Ishikawa (cell line): Measurements from ENCODE around the gene DHRS13.

Source experiments
- CEBPB ChIP-seq: IDR thresholded peaks from 2 replicates; pipeline ENCODE4 v1.6.1; 2012
- CREB1 ChIP-seq: IDR thresholded peaks from 2 replicates; pipeline ENCODE4 v1.6.1; 2012; ENCODE audit warnings: low read depth
- EGR1 ChIP-seq: IDR thresholded peaks from 2 replicates; pipeline ENCODE4 v1.6.1; 2012
- EP300 ChIP-seq: IDR thresholded peaks from 2 replicates; pipeline ENCODE4 v1.6.1; 2012; ENCODE audit warnings: borderline replicate concordance
- FOXM1 ChIP-seq: IDR thresholded peaks from 2 replicates; pipeline ENCODE4 v1.6.1; 2012; ENCODE audit warnings: low read depth, borderline replicate concordance
- NFIC ChIP-seq: IDR thresholded peaks from 2 replicates; pipeline ENCODE4 v1.6.1; 2012
- RAD21 ChIP-seq: IDR thresholded peaks from 2 replicates; pipeline ENCODE4 v1.6.1; 2012; ENCODE audit warnings: low read depth
- REST ChIP-seq: IDR thresholded peaks from 2 replicates; pipeline ENCODE4 v1.6.1; 2012; ENCODE audit warnings: low read depth, mild to moderate bottlenecking
- TAF1 ChIP-seq: IDR thresholded peaks from 2 replicates; pipeline ENCODE4 v1.6.1; 2012; ENCODE audit warnings: low read depth, mild to moderate bottlenecking
- TCF12 ChIP-seq: IDR thresholded peaks from 2 replicates; pipeline ENCODE4 v1.6.1; 2012; ENCODE audit warnings: low read depth
- TEAD4 ChIP-seq: IDR thresholded peaks from 2 replicates; pipeline ENCODE4 v1.6.1; 2012
- YY1 ChIP-seq: IDR thresholded peaks from 2 replicates; pipeline ENCODE4 v1.6.1; 2012; ENCODE audit warnings: low read depth
- TF ChIP-seq, protein P1 (sequence below): IDR thresholded peaks from 2 replicates; pipeline ENCODE4 v1.6.1; 2012

DNA sequence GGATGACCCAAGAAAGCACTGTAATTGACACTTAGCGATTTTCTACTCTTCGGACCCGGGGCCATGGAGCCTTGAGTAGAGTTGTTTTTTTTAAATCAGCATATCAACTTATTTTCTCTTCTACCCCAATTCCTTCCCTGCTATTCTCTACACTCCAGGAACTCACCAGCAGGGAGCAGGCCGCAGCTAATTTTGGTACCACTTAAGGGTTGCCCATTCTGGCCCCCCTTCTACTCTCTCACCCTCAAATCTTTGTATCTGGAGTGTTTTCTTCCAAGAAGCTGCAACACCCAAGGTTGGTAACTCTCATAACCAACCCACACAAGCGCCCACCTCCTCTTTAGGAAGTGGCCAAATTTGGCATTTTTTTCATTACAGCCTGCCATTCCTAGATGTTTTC, 53.6 kb downstream of the DHRS13 start:
- TF ChIP-seq NFIC = no peak
- no peak for TF ChIP-seq TEAD4
- no peak for TF ChIP-seq EGR1
- TF ChIP-seq CEBPB = no peak
- TF ChIP-seq REST = no peak
- no peak for TF ChIP-seq EP300
- TF ChIP-seq CREB1 = no peak
- no peak for TF ChIP-seq YY1
- TF ChIP-seq RAD21 = no peak
- TF ChIP-seq, protein P1, sequence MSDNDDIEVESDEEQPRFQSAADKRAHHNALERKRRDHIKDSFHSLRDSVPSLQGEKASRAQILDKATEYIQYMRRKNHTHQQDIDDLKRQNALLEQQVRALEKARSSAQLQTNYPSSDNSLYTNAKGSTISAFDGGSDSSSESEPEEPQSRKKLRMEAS = no peak
- no peak for TF ChIP-seq TCF12
- TF ChIP-seq TAF1 = no peak
- no peak for TF ChIP-seq FOXM1
